Fibroblast of lung (primary cell): Measurements from ENCODE around the gene TOPORS. TPM values are rescaled to one million over a fixed set of nuclear protein-coding genes. Genes with fewer than 3 reads are reported as not detected.

Source experiments
- DNase-seq, 2 donors: peaks; one replicate each; pipeline versions ENCODE4 v3.0.0 to v3.0.0-alpha.2; 2010; ENCODE audit warnings: low read depth in 2 of 2
- H2AFZ ChIP-seq: 2 replicates; pipeline ENCODE4 v1.5.1; 2012; ENCODE audit warnings: low read length, control low read depth, inconsistent platforms
- H3K27ac ChIP-seq: 2 replicates; pipeline ENCODE4 v1.5.1; 2011; ENCODE audit warnings: low read length, control low read depth; ENCODE audit not compliant: insufficient read depth
- H3K27me3 ChIP-seq: 2 replicates; pipeline ENCODE4 v1.5.1; 2011; ENCODE audit warnings: mild to moderate bottlenecking, low read length; ENCODE audit not compliant: control insufficient read depth, insufficient read depth
- H3K36me3 ChIP-seq: 2 replicates; pipeline ENCODE4 v1.5.1; 2011; ENCODE audit warnings: low read length; ENCODE audit not compliant: control insufficient read depth, insufficient read depth
- H3K4me1 ChIP-seq: 2 replicates; pipeline ENCODE4 v1.5.1; 2011; ENCODE audit warnings: low read length; ENCODE audit not compliant: control insufficient read depth, insufficient read depth; ENCODE audit errors: extremely low read depth
- H3K4me2 ChIP-seq: 2 replicates; pipeline ENCODE4 v1.5.1; 2011; ENCODE audit warnings: low read length, control low read depth; ENCODE audit not compliant: insufficient read depth; ENCODE audit errors: extremely low read depth
- H3K4me3 ChIP-seq, 4 experiments: fragments of 200-600 bp in 1 of 4; sonication (generic) in 1 of 4; replicated peaks in 1 of 4; 2 replicates each; pipeline ENCODE4 v1.5.1; 2011 to 2016; ENCODE audit warnings: low read length in 4 of 4, low read depth in 3 of 4, mild to moderate bottlenecking in 3 of 4, control low read depth in 2 of 4, inconsistent platforms in 1 of 4, mixed read lengths in 1 of 4; ENCODE audit not compliant: insufficient read depth in 1 of 4; ENCODE audit errors: control extremely low read depth in 1 of 4
- H3K79me2 ChIP-seq: 2 replicates; pipeline ENCODE4 v1.5.1; 2012; ENCODE audit warnings: mild to moderate bottlenecking, low read length, inconsistent platforms; ENCODE audit not compliant: control insufficient read depth, insufficient read depth
- H3K9ac ChIP-seq: 2 replicates; pipeline ENCODE4 v1.5.1; 2011; ENCODE audit warnings: mild to moderate bottlenecking, low read length, control low read depth; ENCODE audit not compliant: insufficient read depth
- H3K9me3 ChIP-seq: 2 replicates; pipeline ENCODE4 v1.5.1; 2012; ENCODE audit warnings: low read depth, low read length; ENCODE audit not compliant: control insufficient read depth, insufficient read depth
- H4K20me1 ChIP-seq: 2 replicates; pipeline ENCODE4 v1.5.1; 2011; ENCODE audit warnings: low read length; ENCODE audit not compliant: control insufficient read depth, insufficient read depth; ENCODE audit errors: extremely low read depth
- EZH2 ChIP-seq: IDR thresholded peaks from 2 replicates; pipeline ENCODE4 v1.5.1; 2012; ENCODE audit warnings: low read length, control low read depth, mild to moderate bottlenecking; ENCODE audit errors: missing control alignments
- polyA plus RNA-seq, 2 donors: library from polyadenylated mRNA; depleted of rRNA in 1 of 2; stranded (reverse) in 1 of 2; unstranded in 1 of 2; fragments of >200 nt; gene quantifications; 2 replicates each; pipeline ENCODE4 v1.2.1, GENCODE V29; 2011 to 2012; ENCODE audit warnings: missing spikeins in 1 of 2
- total RNA-seq: library from RNA; depleted of rRNA; stranded (reverse); fragments of >200 nt; gene quantifications from 2 replicates; pipeline ENCODE4 v1.2.1, GENCODE V29; 2014
- TF ChIP-seq, protein P1 (sequence below), 2 donors: IDR thresholded peaks in 1 of 2; conservative IDR thresholded peaks in 1 of 2; 1 replicate in 1 of 2; 2 replicates in 1 of 2; pipeline ENCODE4 v1.5.1; 2011 to 2012; ENCODE audit warnings: low read length in 2 of 2, control low read depth in 1 of 2, inconsistent platforms in 1 of 2, low read depth in 1 of 2, mild to moderate bottlenecking in 1 of 2

The TOPORS gene
- total and polyA plus RNA-seq, 2 donors (not counting 1 experiment from before 2014, with no cell fraction given) = 20.2 to 32.0 TPM

DNA sequence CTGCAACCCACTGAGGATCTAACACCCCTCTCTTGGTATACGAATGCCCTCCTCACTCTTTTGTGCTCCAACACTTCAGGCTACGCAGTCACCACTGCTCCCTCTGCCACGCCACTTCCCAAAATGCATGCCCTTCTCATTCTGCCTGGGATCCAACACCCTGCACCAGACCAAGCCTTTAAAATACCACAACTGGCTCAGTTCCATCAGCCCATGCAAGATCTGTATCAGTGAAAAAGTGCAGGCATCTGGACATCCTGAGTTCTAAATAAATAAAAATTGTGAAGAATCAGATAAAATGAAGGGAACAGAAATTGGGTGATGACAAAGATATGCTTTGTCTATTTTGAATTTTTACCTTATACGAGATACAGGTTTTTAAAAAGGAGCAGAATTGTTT is 17.9 kb upstream of the TOPORS start:
- Histone ChIP-seq H3K4me2 (no peak overlapping the region), H2AFZ (no peak overlapping the region), H3K9me3 (no peaks in the 10 kb centered on the region), H4K20me1 (no peaks in the 10 kb centered on the region), H3K9ac (no peak overlapping the region), H3K79me2 (peaks cover 38% of the 10 kb centered on the region), H3K27ac (no peak overlapping the region), H3K27me3 (no peaks in the 10 kb centered on the region), H3K4me1 (no peaks in the 10 kb centered on the region), H3K36me3 (peaks cover 13% of the 10 kb centered on the region), H3K4me3 (no peak overlapping the region)
- no peak for DNase-seq
- TF ChIP-seq, protein P1, sequence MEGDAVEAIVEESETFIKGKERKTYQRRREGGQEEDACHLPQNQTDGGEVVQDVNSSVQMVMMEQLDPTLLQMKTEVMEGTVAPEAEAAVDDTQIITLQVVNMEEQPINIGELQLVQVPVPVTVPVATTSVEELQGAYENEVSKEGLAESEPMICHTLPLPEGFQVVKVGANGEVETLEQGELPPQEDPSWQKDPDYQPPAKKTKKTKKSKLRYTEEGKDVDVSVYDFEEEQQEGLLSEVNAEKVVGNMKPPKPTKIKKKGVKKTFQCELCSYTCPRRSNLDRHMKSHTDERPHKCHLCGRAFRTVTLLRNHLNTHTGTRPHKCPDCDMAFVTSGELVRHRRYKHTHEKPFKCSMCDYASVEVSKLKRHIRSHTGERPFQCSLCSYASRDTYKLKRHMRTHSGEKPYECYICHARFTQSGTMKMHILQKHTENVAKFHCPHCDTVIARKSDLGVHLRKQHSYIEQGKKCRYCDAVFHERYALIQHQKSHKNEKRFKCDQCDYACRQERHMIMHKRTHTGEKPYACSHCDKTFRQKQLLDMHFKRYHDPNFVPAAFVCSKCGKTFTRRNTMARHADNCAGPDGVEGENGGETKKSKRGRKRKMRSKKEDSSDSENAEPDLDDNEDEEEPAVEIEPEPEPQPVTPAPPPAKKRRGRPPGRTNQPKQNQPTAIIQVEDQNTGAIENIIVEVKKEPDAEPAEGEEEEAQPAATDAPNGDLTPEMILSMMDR (conservative IDR thresholded peaks at IDR 0.05 in 1 of 2, IDR thresholded peaks at IDR 0.05 in 1 of 2; ENCODE audit: low read depth in 1 of 2, low read length in 2 of 2) = no peak
- no peak for TF ChIP-seq EZH2

DNA sequence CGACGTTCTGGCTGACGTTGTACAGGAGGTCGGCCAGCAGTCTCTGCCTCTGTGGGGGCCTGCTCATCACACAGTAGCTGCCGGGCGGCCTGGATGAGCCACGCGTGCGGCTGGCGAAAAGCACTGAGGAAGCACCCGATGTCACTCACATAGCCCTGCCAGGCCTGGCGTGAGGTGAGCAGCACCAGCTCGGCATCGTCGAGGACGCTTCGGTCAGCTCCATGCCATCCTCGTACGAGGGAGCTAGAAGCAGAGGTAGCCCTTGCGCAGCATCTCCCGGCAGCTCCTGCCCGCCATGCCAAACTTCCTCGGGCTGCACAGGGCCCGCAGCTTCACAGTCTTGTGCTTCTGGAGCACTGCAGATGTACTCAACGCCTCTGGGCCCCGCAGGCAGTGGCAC is 14.4 kb upstream of the TOPORS start:
- Histone ChIP-seq H3K4me3 (no peak overlapping the region), H2AFZ (no peak overlapping the region), H3K36me3 (peaks cover 15% of the 10 kb centered on the region), H3K27me3 (no peaks in the 10 kb centered on the region), H3K4me1 (no peaks in the 10 kb centered on the region), H3K79me2 (peaks cover 27% of the 10 kb centered on the region), H4K20me1 (no peaks in the 10 kb centered on the region), H3K27ac (no peak overlapping the region), H3K4me2 (no peak overlapping the region), H3K9ac (no peak overlapping the region), H3K9me3 (no peaks in the 10 kb centered on the region)
- no peak for DNase-seq
- TF ChIP-seq, protein P1 (conservative IDR thresholded peaks at IDR 0.05 in 1 of 2, IDR thresholded peaks at IDR 0.05 in 1 of 2; ENCODE audit: low read depth in 1 of 2, low read length in 2 of 2) = no peak
- TF ChIP-seq EZH2 = no peak

DNA sequence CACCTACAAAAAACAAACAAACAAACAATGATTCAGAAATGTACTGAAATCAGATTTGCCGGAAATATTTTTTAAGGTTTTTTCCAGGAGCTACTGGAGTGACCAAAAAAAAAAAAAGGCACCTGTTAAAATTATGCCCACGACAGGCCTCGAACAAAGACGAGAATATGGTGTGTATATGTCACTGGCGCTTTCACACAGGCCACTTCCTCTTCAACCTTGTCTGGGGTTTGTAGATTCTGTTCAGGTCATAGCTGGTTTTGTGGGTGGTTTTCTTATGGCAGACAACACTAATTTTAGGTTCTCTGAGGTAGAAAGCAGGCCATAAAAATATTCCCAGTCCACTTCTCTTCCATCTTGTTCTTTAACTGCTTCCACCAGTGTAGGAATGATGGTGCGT is 13.6 kb upstream of the TOPORS start:
- Histone ChIP-seq H4K20me1 (no peaks in the 10 kb centered on the region), H3K9ac (no peak overlapping the region), H3K4me2 (no peak overlapping the region), H3K9me3 (no peaks in the 10 kb centered on the region), H2AFZ (no peak overlapping the region), H3K4me3 (no peak overlapping the region), H3K27ac (no peak overlapping the region), H3K4me1 (no peaks in the 10 kb centered on the region), H3K36me3 (peaks cover 15% of the 10 kb centered on the region), H3K79me2 (peaks cover 19% of the 10 kb centered on the region), H3K27me3 (no peaks in the 10 kb centered on the region)
- TF ChIP-seq, protein P1 (conservative IDR thresholded peaks at IDR 0.05 in 1 of 2, IDR thresholded peaks at IDR 0.05 in 1 of 2; ENCODE audit: low read depth in 1 of 2, low read length in 2 of 2) = no peak
- TF ChIP-seq EZH2 = no peak
- DNase-seq = no peak
